Mammary epithelial cell (primary cell): ENCODE measurements around the gene TTLL4.

Experiments used
- CTCF ChIP-seq, 2 donors: IDR thresholded peaks in 1 of 2; conservative IDR thresholded peaks in 1 of 2; 2 replicates each; pipeline ENCODE4 v1.5.1; 2011 to 2012; ENCODE audit warnings: inconsistent platforms in 2 of 2, low read length in 2 of 2, mild to moderate bottlenecking in 2 of 2, control low read depth in 1 of 2, low read depth in 1 of 2; ENCODE audit not compliant: insufficient read depth in 1 of 2; ENCODE audit errors: extremely low read depth in 1 of 2
- EZH2 ChIP-seq: IDR thresholded peaks from 2 replicates; pipeline ENCODE4 v1.6.1; 2012; ENCODE audit warnings: low read length, inconsistent platforms, borderline replicate concordance

GRCh38 chr2:218802386-218802994, 91.9 kb downstream of the TTLL4 start:
- TF ChIP-seq CTCF (conservative IDR thresholded peaks at IDR 0.05 in 1 of 2, IDR thresholded peaks at IDR 0.05 in 1 of 2; ENCODE audit: extremely low read depth in 1 of 2, insufficient read depth in 1 of 2, low read depth in 1 of 2, low read length in 2 of 2) (no peak), EZH2 (no peak)
